Measurements from ENCODE around the gene RPL13A. TPM values are rescaled to one million over a fixed set of nuclear protein-coding genes. Genes with fewer than 3 reads are reported as not detected.

The RPL13A gene
- total RNA-seq, 1 donor from 2014 or later, result 1,688 TPM

MicroRNAs encoded within 50 kb of the gene (microRNA counts, 767-probe panel; counts per million panel counts)
- microRNA hsa-miR-150-5p, result not detected

Small RNA genes within 50 kb of the gene (microRNA-seq; reads per million reads assigned to microRNA genes)
- 0.81 reads per million for gene MIR150

Other genes with a start within 250 kb of the RPL13A start
- gene SLC6A16, start 162.4 kb upstream of the RPL13A start, total RNA-seq, result 0.51 and 2.0 TPM in 2 replicates
- gene CD37, start 152.2 kb upstream of the RPL13A start, total RNA-seq, result not detected in 2 replicates
- 43.8 and 45.3 TPM in 2 replicates for gene TEAD2, start 125.2 kb upstream of the RPL13A start, total RNA-seq
- 0.36 and 2.4 TPM in 2 replicates for gene DKKL1, start 123.7 kb upstream of the RPL13A start, total RNA-seq
- gene KASH5, start 99.4 kb upstream of the RPL13A start, total RNA-seq, result not detected in 2 replicates
- not detected in 2 replicates for gene PTH2, start 64.2 kb upstream of the RPL13A start, total RNA-seq
- not detected in 2 replicates for gene GFY, start 62.2 kb upstream of the RPL13A start, total RNA-seq
- 0.05 and 0.31 TPM in 2 replicates for gene SLC17A7, start 46.1 kb upstream of the RPL13A start, total RNA-seq
- gene PIH1D1, start 35.8 kb upstream of the RPL13A start, total RNA-seq, result 53.7 and 59.3 TPM in 2 replicates
- 14.4 and 17.3 TPM in 2 replicates for gene ALDH16A1, start 34.4 kb upstream of the RPL13A start, total RNA-seq
- 2.6 and 3.4 TPM in 2 replicates for gene FLT3LG, start 13.4 kb upstream of the RPL13A start, total RNA-seq
- gene RPS11, start 8.8 kb downstream of the RPL13A start, total RNA-seq, result 1,718 and 2,274 TPM in 2 replicates
- gene FCGRT, start 25.1 kb downstream of the RPL13A start, total RNA-seq, result 111 and 122 TPM in 2 replicates
- 102 and 136 TPM in 2 replicates for gene RCN3, start 40.4 kb downstream of the RPL13A start, total RNA-seq
- gene NOSIP, start 92.9 kb downstream of the RPL13A start, total RNA-seq, result 51.3 and 68.7 TPM in 2 replicates
- 0.16 TPM in 1 of 2 replicates, not detected in the other for gene PRRG2, start 93.7 kb downstream of the RPL13A start, total RNA-seq
- 3.2 and 4.4 TPM in 2 replicates for gene PRR12, start 103.6 kb downstream of the RPL13A start, total RNA-seq
- 29.8 and 42.1 TPM in 2 replicates for gene RRAS, start 152.5 kb downstream of the RPL13A start, total RNA-seq
- 26.9 and 33.8 TPM in 2 replicates for gene SCAF1, start 154.6 kb downstream of the RPL13A start, total RNA-seq
- 34.7 and 35.8 TPM in 2 replicates for gene IRF3, start 178.2 kb downstream of the RPL13A start, total RNA-seq
- 11.4 and 11.8 TPM in 2 replicates for gene BCL2L12, start 178.3 kb downstream of the RPL13A start, total RNA-seq
- gene PRMT1, start 189.7 kb downstream of the RPL13A start, total RNA-seq, result 528 and 584 TPM in 2 replicates
- gene ADM5, start 202.0 kb downstream of the RPL13A start, total RNA-seq, result 0.99 and 1.3 TPM in 2 replicates
- gene CPT1C, start 203.5 kb downstream of the RPL13A start, total RNA-seq, result 1.4 and 1.7 TPM in 2 replicates

All from myocyte (in vitro differentiated cells).